Gastrocnemius medialis (tissue), 4 donors: ENCODE measurements around the gene AGAP9.
"Not testable (repeated sequence)": the region's sequence is repeated elsewhere in the genome, so short reads cannot be mapped to it uniquely, and the experiment has no call there.

Experiments
- CTCF ChIP-seq, 5 experiments: fragments of 450-650 bp in 3 of 5; fragments of 200-600 bp in 2 of 5; sonication (generic) in 2 of 5; IDR thresholded peaks in 4 of 5; conservative IDR thresholded peaks in 1 of 5; 1 replicate in 4 of 5; 2 replicates in 1 of 5; pipeline ENCODE4 v1.5.1; 2016 to 2019; ENCODE audit warnings: antibody characterized with exemption in 5 of 5, mild to moderate bottlenecking in 3 of 5, moderate library complexity in 3 of 5
- POLR2A ChIP-seq, 2 donors: fragments of 450-650 bp; IDR thresholded peaks; one replicate each; pipeline ENCODE4 v1.6.1; 2017; ENCODE audit warnings: antibody characterized with exemption in 2 of 2, mild to moderate bottlenecking in 2 of 2, moderate library complexity in 2 of 2

- not testable (repeated sequence) for TF ChIP-seq CTCF (IDR thresholded peaks at IDR 0.05 in 4 of 5, conservative IDR thresholded peaks at IDR 0.05 in 1 of 5); POLR2A (IDR thresholded peaks at IDR 0.05)
Measured at GRCh38 chr10:47468731-47469528, 54.5 kb downstream of the AGAP9 start.
